A549 (cell line): ENCODE measurements around the gene MAD1L1. TPM values are rescaled to one million over a fixed set of nuclear protein-coding genes. Genes with fewer than 3 reads are reported as not detected.

Experiments used
- ATAC-seq, 2 experiments: fragments of 200-7000 bp in 1 of 2; fragments of >200 bp in 1 of 2; cut with Nextera tagmentation in 1 of 2; cut with Tn5 transposase in 1 of 2; 3 replicates each; pipeline versions ENCODE4 v1.8.0 to v1.9.1; 2018 to 2020; ENCODE audit warnings: mild to moderate bottlenecking in 1 of 2, moderate library complexity in 1 of 2
- CTCF ChIA-PET: fragments of 300-600 bp; sonication (Branson Sonifier 250); formaldehyde crosslinking; extraction: SDS; loops from one replicate; lab custom pipeline; 2021; ENCODE audit warnings: antibody characterized with exemption, inconsistent platforms; lab: Yijun Ruan, JAX
- POLR2A ChIA-PET: fragments of 350-600 bp; formaldehyde crosslinking; extraction: SDS; loops from one replicate; lab custom pipeline; 2021; ENCODE audit warnings: antibody characterized with exemption, inconsistent platforms; lab: Yijun Ruan, JAX
- DNase-seq, 2 experiments: peaks; one replicate each; pipeline versions ENCODE4 v3.0.0 to v3.0.0-alpha.2; 2011 to 2016; ENCODE audit warnings: low read depth in 1 of 2, low spot score in 1 of 2
- FAIRE-seq: peaks from 2 replicates; lab custom pipeline; 2011; peaks lifted over from hg19 to GRCh38; lab: Jason Lieb, UNC
- H3K27ac ChIP-seq, 2 experiments: fragments of >200 bp; sonication (Bioruptor Twin); formaldehyde crosslinking; 3 replicates each; pipeline ENCODE4 v1.5.1; 2016 to 2017
- H3K4me1 ChIP-seq: fragments of >200 bp; sonication (Bioruptor Twin); formaldehyde crosslinking; 3 replicates; pipeline ENCODE4 v1.6.1; 2016
- H3K4me2 ChIP-seq: fragments of >200 bp; sonication (Bioruptor Twin); formaldehyde crosslinking; 3 replicates; pipeline ENCODE4 v1.6.1; 2016
- H3K4me3 ChIP-seq: fragments of >200 bp; sonication (Bioruptor Twin); formaldehyde crosslinking; 3 replicates; pipeline ENCODE4 v1.5.1; 2016
- H3K9me3 ChIP-seq: fragments of >200 bp; sonication (Bioruptor Twin); formaldehyde crosslinking; 3 replicates; pipeline ENCODE4 v1.6.1; 2016
- CBX2 ChIP-seq: fragments of 200-600 bp; sonication (generic); IDR thresholded peaks from 2 replicates; pipeline ENCODE4 v1.6.1; 2016; ENCODE audit warnings: low read depth, mild to moderate bottlenecking, borderline replicate concordance
- CHD4 ChIP-seq: fragments of 200-600 bp; sonication (generic); IDR thresholded peaks from 2 replicates; pipeline ENCODE4 v1.6.1; 2016; ENCODE audit warnings: antibody characterized with exemption, mild to moderate bottlenecking, borderline replicate concordance
- EHF ChIP-seq: fragments of 250-450 bp; sonication (Bioruptor Pico); IDR thresholded peaks from 2 replicates; pipeline ENCODE4 v1.5.0; 2020; ENCODE audit warnings: mild to moderate bottlenecking
- FOSB ChIP-seq: fragments of 250-450 bp; sonication (Bioruptor Pico); IDR thresholded peaks from 2 replicates; pipeline ENCODE4 v1.5.0; 2020; ENCODE audit warnings: mild to moderate bottlenecking, moderate library complexity
- FOSL2 ChIP-seq, 2 experiments: fragments of 450-650 bp in 1 of 2; fragments of >200 bp in 1 of 2; sonication (Bioruptor Twin) in 1 of 2; formaldehyde crosslinking; IDR thresholded peaks; 2 replicates each; pipeline versions ENCODE4 v1.5.0 to v1.6.1; 2016 to 2020; ENCODE audit warnings: mild to moderate bottlenecking in 1 of 2, moderate library complexity in 1 of 2
- FOXS1 ChIP-seq: fragments of 250-450 bp; sonication (Bioruptor Pico); IDR thresholded peaks from 2 replicates; pipeline ENCODE4 v1.5.0; 2020; ENCODE audit warnings: mild to moderate bottlenecking, moderate library complexity
- HOXB13 ChIP-seq: fragments of 250-450 bp; sonication (Bioruptor Pico); IDR thresholded peaks from 2 replicates; pipeline ENCODE4 v1.5.0; 2020; ENCODE audit warnings: low read depth, mild to moderate bottlenecking, moderate library complexity
- JUNB ChIP-seq: fragments of >200 bp; sonication (Bioruptor Twin); formaldehyde crosslinking; IDR thresholded peaks from 2 replicates; pipeline ENCODE4 v1.6.1; 2016
- MAFK ChIP-seq: fragments of 450-650 bp; IDR thresholded peaks from 2 replicates; pipeline ENCODE4 v1.6.1; 2014; ENCODE audit not compliant: partially characterized antibody
- MAZ ChIP-seq: fragments of 150-350 bp; IDR thresholded peaks from 2 replicates; pipeline ENCODE4 v1.6.1; 2014; ENCODE audit warnings: antibody characterized with exemption, low read depth, low read length, borderline replicate concordance
- NFE2L2 ChIP-seq: fragments of 150-350 bp; conservative IDR thresholded peaks from 2 replicates; pipeline ENCODE4 v1.6.1; 2014; ENCODE audit warnings: low read length
- NPAS2 ChIP-seq: fragments of 250-450 bp; sonication (Bioruptor Pico); IDR thresholded peaks from 2 replicates; pipeline ENCODE4 v1.8.0; 2022; ENCODE audit warnings: mild to moderate bottlenecking, moderate library complexity, borderline replicate concordance
- POLR2A ChIP-seq: IDR thresholded peaks from 2 replicates; pipeline ENCODE4 v1.6.1; 2012; ENCODE audit warnings: mild to moderate bottlenecking, low read length
- POLR2AphosphoS2 ChIP-seq: conservative IDR thresholded peaks from 2 replicates; pipeline ENCODE4 v1.6.1; 2012; ENCODE audit warnings: low read length, improper control_type of control experiment, inconsistent platforms
- RAD21 ChIP-seq, 2 experiments: fragments of >200 bp in 1 of 2; sonication (Bioruptor Twin) in 1 of 2; formaldehyde crosslinking in 1 of 2; IDR thresholded peaks in 1 of 2; conservative IDR thresholded peaks in 1 of 2; 2 replicates in 1 of 2; 3 replicates in 1 of 2; pipeline ENCODE4 v1.6.1; 2012 to 2018; ENCODE audit warnings: inconsistent platforms in 1 of 2
- RARB ChIP-seq: fragments of 250-450 bp; sonication (Bioruptor Pico); IDR thresholded peaks from 2 replicates; pipeline ENCODE4 v1.8.0; 2021; ENCODE audit warnings: mild to moderate bottlenecking, moderate library complexity
- RNF2 ChIP-seq: fragments of 200-600 bp; sonication (generic); IDR thresholded peaks from 2 replicates; pipeline ENCODE4 v1.6.1; 2016; ENCODE audit warnings: low read depth, mild to moderate bottlenecking, antibody characterized with exemption, moderate library complexity, borderline replicate concordance
- SMC3 ChIP-seq: fragments of >200 bp; sonication (Bioruptor Twin); formaldehyde crosslinking; IDR thresholded peaks from 3 replicates; pipeline ENCODE4 v1.6.1; 2018; ENCODE audit warnings: inconsistent platforms
- SREBF2 ChIP-seq: fragments of 450-650 bp; IDR thresholded peaks from 2 replicates; pipeline ENCODE4 v1.6.1; 2014; ENCODE audit warnings: mild to moderate bottlenecking, moderate library complexity
- TFCP2L1 ChIP-seq: fragments of 250-450 bp; sonication (Bioruptor Pico); IDR thresholded peaks from 2 replicates; pipeline ENCODE4 v1.5.0; 2021; ENCODE audit warnings: mild to moderate bottlenecking
- TP53 ChIP-seq: fragments of 250-450 bp; sonication (Bioruptor Pico); IDR thresholded peaks from 2 replicates; pipeline ENCODE4 v1.5.0; 2021; ENCODE audit warnings: mild to moderate bottlenecking, moderate library complexity
- ZC3H11A ChIP-seq: fragments of 450-650 bp; IDR thresholded peaks from 2 replicates; pipeline ENCODE4 v1.6.1; 2014; ENCODE audit warnings: antibody characterized with exemption, mild to moderate bottlenecking
- ZSCAN20 ChIP-seq: fragments of 250-450 bp; sonication (Bioruptor Pico); IDR thresholded peaks from 2 replicates; pipeline ENCODE4 v1.8.0; 2022; ENCODE audit warnings: mild to moderate bottlenecking, moderate library complexity
- WGBS: methylation state at CpG from one replicate; pipeline ENCODE4 v1.1.6; 2017; ENCODE audit errors: missing lambda C conversion rate; 5-methylcytosine and 5-hydroxymethylcytosine counted together
- polyA plus RNA-seq, 4 experiments: library from polyadenylated mRNA; depleted of rRNA in 3 of 4; stranded (reverse); fragments of >200 nt; fragmentation: RNase III in 1 of 4; extraction: RNeasy Plus Mini Kit Qiagen cat#74134 plus additional on column Dnase treatment in 1 of 4; gene quantifications; 2 replicates in 3 of 4; 3 replicates in 1 of 4; pipeline ENCODE4 v1.2.3, GENCODE V29; 2011 to 2017
- TF ChIP-seq, protein P1 (sequence below): fragments of 450-650 bp; IDR thresholded peaks from 2 replicates; pipeline ENCODE4 v1.6.1; 2014; ENCODE audit warnings: antibody characterized with exemption
- TF ChIP-seq, protein P2 (sequence below): fragments of 200-600 bp; sonication (generic); IDR thresholded peaks from 2 replicates; pipeline ENCODE4 v1.6.1; 2016; ENCODE audit warnings: antibody characterized with exemption, mild to moderate bottlenecking, moderate library complexity
- TF ChIP-seq, protein P3 (sequence below): fragments of >200 bp; sonication (Bioruptor Twin); formaldehyde crosslinking; IDR thresholded peaks from 2 replicates; pipeline ENCODE4 v1.6.1; 2016
- TF ChIP-seq, protein P4 (sequence below): IDR thresholded peaks from 2 replicates; pipeline ENCODE4 v1.6.1; 2012; ENCODE audit warnings: low read depth, borderline replicate concordance
- TF ChIP-seq, protein P5 (sequence below): fragments of >200 bp; sonication (Bioruptor Twin); formaldehyde crosslinking; IDR thresholded peaks from 3 replicates; pipeline ENCODE4 v1.6.1; 2016

Gene MAD1L1
- polyA plus RNA-seq, 2 of the 4 experiments (the other 2 are of a cell fraction) = 13.6 to 16.6 TPM

GRCh38 chr7:1787681-1788235 is 445.0 kb downstream of the MAD1L1 start:
- CTCF ChIA-PET = no interaction called here

GRCh38 chr7:1787241-1787640 is 445.5 kb downstream of the MAD1L1 start:
- H3K4me3 ChIP-seq = no peak overlapping the region
- ChIA-PET POLR2A (no interaction called here), CTCF (no interaction called here)
- no peak overlapping the region for H3K27ac ChIP-seq
- FAIRE-seq (no peak), DNase-seq (no peak), ATAC-seq (no peak)
- 38% methylated on average over 9 of the region's 9 CpGs for WGBS
- no peak overlapping the region for H3K4me2 ChIP-seq
- peaks cover 16% of the 10 kb centered on the region; the same call in 2 of the 3 replicates for H3K9me3 ChIP-seq
- no peaks in the 10 kb centered on the region for H3K4me1 ChIP-seq
- no peak for TF ChIP-seq CBX2
- no peak for TF ChIP-seq ZSCAN20 (CRISPR knock-in tag)
- TF ChIP-seq POLR2A = no peak
- no peak for TF ChIP-seq FOSB (CRISPR knock-in tag)
- TF ChIP-seq, protein P1, sequence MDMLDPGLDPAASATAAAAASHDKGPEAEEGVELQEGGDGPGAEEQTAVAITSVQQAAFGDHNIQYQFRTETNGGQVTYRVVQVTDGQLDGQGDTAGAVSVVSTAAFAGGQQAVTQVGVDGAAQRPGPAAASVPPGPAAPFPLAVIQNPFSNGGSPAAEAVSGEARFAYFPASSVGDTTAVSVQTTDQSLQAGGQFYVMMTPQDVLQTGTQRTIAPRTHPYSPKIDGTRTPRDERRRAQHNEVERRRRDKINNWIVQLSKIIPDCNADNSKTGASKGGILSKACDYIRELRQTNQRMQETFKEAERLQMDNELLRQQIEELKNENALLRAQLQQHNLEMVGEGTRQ = no peak
- TF ChIP-seq MAFK = no peak
- no peak for TF ChIP-seq FOSL2 (IDR thresholded peaks at IDR 0.05)
- TF ChIP-seq FOSL2 (CRISPR knock-in tag; IDR thresholded peaks at IDR 0.05) = no peak
- no peak for TF ChIP-seq EHF
- TF ChIP-seq RNF2 = no peak
- no peak for TF ChIP-seq SREBF2
- no peak for TF ChIP-seq CHD4
- no peak for TF ChIP-seq POLR2AphosphoS2
- TF ChIP-seq, protein P2, sequence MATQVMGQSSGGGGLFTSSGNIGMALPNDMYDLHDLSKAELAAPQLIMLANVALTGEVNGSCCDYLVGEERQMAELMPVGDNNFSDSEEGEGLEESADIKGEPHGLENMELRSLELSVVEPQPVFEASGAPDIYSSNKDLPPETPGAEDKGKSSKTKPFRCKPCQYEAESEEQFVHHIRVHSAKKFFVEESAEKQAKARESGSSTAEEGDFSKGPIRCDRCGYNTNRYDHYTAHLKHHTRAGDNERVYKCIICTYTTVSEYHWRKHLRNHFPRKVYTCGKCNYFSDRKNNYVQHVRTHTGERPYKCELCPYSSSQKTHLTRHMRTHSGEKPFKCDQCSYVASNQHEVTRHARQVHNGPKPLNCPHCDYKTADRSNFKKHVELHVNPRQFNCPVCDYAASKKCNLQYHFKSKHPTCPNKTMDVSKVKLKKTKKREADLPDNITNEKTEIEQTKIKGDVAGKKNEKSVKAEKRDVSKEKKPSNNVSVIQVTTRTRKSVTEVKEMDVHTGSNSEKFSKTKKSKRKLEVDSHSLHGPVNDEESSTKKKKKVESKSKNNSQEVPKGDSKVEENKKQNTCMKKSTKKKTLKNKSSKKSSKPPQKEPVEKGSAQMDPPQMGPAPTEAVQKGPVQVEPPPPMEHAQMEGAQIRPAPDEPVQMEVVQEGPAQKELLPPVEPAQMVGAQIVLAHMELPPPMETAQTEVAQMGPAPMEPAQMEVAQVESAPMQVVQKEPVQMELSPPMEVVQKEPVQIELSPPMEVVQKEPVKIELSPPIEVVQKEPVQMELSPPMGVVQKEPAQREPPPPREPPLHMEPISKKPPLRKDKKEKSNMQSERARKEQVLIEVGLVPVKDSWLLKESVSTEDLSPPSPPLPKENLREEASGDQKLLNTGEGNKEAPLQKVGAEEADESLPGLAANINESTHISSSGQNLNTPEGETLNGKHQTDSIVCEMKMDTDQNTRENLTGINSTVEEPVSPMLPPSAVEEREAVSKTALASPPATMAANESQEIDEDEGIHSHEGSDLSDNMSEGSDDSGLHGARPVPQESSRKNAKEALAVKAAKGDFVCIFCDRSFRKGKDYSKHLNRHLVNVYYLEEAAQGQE = no peak
- TF ChIP-seq ZC3H11A = no peak
- TF ChIP-seq HOXB13 (CRISPR knock-in tag) = no peak
- no peak for TF ChIP-seq TFCP2L1 (CRISPR knock-in tag)
- TF ChIP-seq NFE2L2 = no peak

More at GRCh38 chr7:1787681-1788235, 445.0 kb downstream of the MAD1L1 start:
- no peak overlapping the region for H3K4me3 ChIP-seq
- 66% methylated on average over 18 of the region's 18 CpGs for WGBS
- ATAC-seq = no peak
- H3K27ac ChIP-seq = no peak overlapping the region
- FAIRE-seq = no peak
- H3K9me3 ChIP-seq = peaks cover 16% of the 10 kb centered on the region; the same call in 2 of the 3 replicates
- POLR2A ChIA-PET = no interaction called here
- H3K4me1 ChIP-seq = no peaks in the 10 kb centered on the region
- TF ChIP-seq CHD4 = no peak
- TF ChIP-seq TP53 (CRISPR knock-in tag) = no peak
- TF ChIP-seq FOSB (CRISPR knock-in tag) = no peak
- TF ChIP-seq, protein P3, sequence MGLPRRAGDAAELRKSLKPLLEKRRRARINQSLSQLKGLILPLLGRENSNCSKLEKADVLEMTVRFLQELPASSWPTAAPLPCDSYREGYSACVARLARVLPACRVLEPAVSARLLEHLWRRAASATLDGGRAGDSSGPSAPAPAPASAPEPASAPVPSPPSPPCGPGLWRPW = no peak
- TF ChIP-seq, protein P2 = no peak
- TF ChIP-seq RAD21 (conservative IDR thresholded peaks at IDR 0.05 in 1 of 2, IDR thresholded peaks at IDR 0.05 in 1 of 2) = no peak
- no peak for TF ChIP-seq SMC3
- TF ChIP-seq RARB (CRISPR knock-in tag) = no peak
- no peak for TF ChIP-seq JUNB
- TF ChIP-seq NPAS2 (CRISPR knock-in tag) = no peak
- no peak for TF ChIP-seq NFE2L2
- no peak for TF ChIP-seq FOXS1
- TF ChIP-seq MAZ = no peak
- TF ChIP-seq, protein P4, sequence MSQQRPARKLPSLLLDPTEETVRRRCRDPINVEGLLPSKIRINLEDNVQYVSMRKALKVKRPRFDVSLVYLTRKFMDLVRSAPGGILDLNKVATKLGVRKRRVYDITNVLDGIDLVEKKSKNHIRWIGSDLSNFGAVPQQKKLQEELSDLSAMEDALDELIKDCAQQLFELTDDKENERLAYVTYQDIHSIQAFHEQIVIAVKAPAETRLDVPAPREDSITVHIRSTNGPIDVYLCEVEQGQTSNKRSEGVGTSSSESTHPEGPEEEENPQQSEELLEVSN = no peak
- TF ChIP-seq, protein P5, sequence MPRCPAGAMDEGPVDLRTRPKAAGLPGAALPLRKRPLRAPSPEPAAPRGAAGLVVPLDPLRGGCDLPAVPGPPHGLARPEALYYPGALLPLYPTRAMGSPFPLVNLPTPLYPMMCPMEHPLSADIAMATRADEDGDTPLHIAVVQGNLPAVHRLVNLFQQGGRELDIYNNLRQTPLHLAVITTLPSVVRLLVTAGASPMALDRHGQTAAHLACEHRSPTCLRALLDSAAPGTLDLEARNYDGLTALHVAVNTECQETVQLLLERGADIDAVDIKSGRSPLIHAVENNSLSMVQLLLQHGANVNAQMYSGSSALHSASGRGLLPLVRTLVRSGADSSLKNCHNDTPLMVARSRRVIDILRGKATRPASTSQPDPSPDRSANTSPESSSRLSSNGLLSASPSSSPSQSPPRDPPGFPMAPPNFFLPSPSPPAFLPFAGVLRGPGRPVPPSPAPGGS = no peak
- DNase-seq = no peak
- H3K4me2 ChIP-seq = no peak overlapping the region
